ENCODE results near the gene RABGAP1L.

Gene RABGAP1L

DNA sequence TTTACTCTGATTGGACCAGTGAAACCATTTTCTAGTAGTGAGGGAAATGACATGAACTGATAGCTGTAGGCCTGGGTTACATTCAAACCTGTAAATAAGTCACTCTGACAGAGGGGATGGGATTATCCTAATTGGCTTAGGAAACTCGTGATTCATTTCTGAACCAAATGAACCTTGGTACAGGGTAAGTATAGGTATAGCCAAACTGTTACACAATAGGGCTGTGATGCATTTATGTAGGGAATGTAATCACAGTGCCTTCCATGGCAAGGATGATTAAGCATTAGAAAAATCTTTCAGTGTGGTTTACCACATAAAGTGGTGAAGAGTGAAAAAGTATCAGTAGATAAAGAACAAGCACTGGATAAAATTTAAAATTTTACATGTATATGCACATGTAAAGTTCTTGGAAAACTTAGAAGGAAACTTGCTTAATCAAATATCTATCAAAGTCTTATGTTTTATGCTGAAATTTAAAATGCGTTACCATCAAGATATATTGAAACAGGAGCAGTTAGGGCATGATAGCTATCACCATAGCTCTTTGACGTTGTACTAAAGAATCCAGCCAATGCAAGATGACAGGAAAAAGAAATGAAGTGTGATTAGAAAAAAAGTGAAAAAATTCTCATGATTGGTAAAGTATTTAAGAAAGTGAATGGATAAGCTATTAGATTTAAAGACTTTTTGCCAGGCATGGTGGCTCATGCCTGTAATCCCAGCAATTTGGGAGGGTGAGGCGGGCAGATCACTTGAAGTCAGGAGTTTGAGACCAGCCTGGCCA is 63.0 kb downstream of the RABGAP1L start:
- ChIA-PET POLR2A (no interaction called here), CTCF (no interaction called here)
- peaks cover 2% of the 10 kb centered on the region; the same call in 1 of the 2 replicates for H3K4me1 ChIP-seq (ENCODE audit: control insufficient read depth, insufficient read depth, low read length)
- H3K27ac ChIP-seq (ENCODE audit: extremely low read depth, low read depth, low read length), result no peak overlapping the region
- H3K4me3 ChIP-seq (ENCODE audit: low read depth, low read length), result no peak overlapping the region
- peaks cover 0 to 17% of the 10 kb centered on the region in 2 experiments; a peak in 2 of 3 replicates for H3K36me3 ChIP-seq (ENCODE audit: control insufficient read depth in 2 of 2, insufficient read depth in 1 of 2, low read length in 2 of 2)
- H3K9me3 ChIP-seq (ENCODE audit: control insufficient read depth, insufficient read depth, low read depth, low read length), result no peaks in the 10 kb centered on the region
- no peak for TF ChIP-seq ZNF501 (tag by site-specific recombination; IDR thresholded peaks at IDR 0.05)
- TF ChIP-seq ZFHX2 (tag by site-specific recombination; conservative IDR thresholded peaks at IDR 0.05), result no peak
- no peak for TF ChIP-seq ZNF223 (tag by site-specific recombination; IDR thresholded peaks at IDR 0.05)
- TF ChIP-seq ZSCAN16 (tag by site-specific recombination; IDR thresholded peaks at IDR 0.05), result no peak

DNA sequence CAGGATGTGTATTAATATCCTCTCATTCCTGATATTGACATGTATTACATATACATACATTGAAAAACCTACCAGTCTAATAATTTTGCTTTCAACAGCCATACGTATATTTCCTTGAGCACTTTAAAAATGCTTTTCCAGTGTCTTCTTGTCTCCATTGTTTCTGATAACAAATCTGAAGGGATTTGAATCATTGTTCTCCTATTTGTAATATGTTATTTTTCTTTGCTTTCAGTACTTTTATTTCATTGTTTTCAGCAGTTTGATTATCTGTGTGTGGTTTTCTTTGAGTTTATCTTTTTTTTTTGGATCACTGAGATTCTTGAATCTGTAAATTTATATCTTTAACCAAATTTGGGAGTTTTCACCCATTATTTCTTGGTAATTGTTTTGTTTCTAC is 65.3 kb downstream of the RABGAP1L start:
- H3K4me1 ChIP-seq (ENCODE audit: control insufficient read depth, insufficient read depth, low read length), result no peaks in the 10 kb centered on the region
- TF ChIP-seq ZNF558 (tag by site-specific recombination; IDR thresholded peaks at IDR 0.05), result peak; percentile 69
- no peak for TF ChIP-seq ZNF677 (tag by site-specific recombination; IDR thresholded peaks at IDR 0.05)
- TF ChIP-seq ZNF792 (tag by site-specific recombination; IDR thresholded peaks at IDR 0.05), result no peak
- TF ChIP-seq, protein P1, sequence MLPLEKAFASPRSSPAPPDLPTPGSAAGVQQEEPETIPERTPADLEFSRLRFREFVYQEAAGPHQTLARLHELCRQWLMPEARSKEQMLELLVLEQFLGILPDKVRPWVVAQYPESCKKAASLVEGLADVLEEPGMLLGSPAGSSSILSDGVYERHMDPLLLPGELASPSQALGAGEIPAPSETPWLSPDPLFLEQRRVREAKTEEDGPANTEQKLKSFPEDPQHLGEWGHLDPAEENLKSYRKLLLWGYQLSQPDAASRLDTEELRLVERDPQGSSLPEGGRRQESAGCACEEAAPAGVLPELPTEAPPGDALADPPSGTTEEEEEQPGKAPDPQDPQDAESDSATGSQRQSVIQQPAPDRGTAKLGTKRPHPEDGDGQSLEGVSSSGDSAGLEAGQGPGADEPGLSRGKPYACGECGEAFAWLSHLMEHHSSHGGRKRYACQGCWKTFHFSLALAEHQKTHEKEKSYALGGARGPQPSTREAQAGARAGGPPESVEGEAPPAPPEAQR (tag by site-specific recombination; IDR thresholded peaks at IDR 0.05), result no peak
- no peak for TF ChIP-seq ZBTB21 (tag by site-specific recombination; IDR thresholded peaks at IDR 0.05)
- no peak for TF ChIP-seq ZNF274 (IDR thresholded peaks at IDR 0.05; ENCODE audit: low read length)
- no peak for TF ChIP-seq ZNF274 (tag by site-specific recombination; IDR thresholded peaks at IDR 0.05; ENCODE audit: borderline replicate concordance)
- TF ChIP-seq ZNF670 (tag by site-specific recombination; IDR thresholded peaks at IDR 0.05; ENCODE audit: low read depth), result no peak
- CTCF ChIA-PET, result no interaction called here
- H3K36me3 ChIP-seq (ENCODE audit: control insufficient read depth in 2 of 2, insufficient read depth in 1 of 2, low read length in 2 of 2), result peaks cover 0 to 17% of the 10 kb centered on the region in 2 experiments; a peak in 2 of 3 replicates
- H3K9me3 ChIP-seq (ENCODE audit: control insufficient read depth, insufficient read depth, low read depth, low read length), result no peaks in the 10 kb centered on the region
- H3K4me3 ChIP-seq (ENCODE audit: low read depth, low read length), result no peak overlapping the region
- no peak overlapping the region for H3K27ac ChIP-seq (ENCODE audit: extremely low read depth, low read depth, low read length)
- POLR2A ChIA-PET, result no interaction called here

DNA sequence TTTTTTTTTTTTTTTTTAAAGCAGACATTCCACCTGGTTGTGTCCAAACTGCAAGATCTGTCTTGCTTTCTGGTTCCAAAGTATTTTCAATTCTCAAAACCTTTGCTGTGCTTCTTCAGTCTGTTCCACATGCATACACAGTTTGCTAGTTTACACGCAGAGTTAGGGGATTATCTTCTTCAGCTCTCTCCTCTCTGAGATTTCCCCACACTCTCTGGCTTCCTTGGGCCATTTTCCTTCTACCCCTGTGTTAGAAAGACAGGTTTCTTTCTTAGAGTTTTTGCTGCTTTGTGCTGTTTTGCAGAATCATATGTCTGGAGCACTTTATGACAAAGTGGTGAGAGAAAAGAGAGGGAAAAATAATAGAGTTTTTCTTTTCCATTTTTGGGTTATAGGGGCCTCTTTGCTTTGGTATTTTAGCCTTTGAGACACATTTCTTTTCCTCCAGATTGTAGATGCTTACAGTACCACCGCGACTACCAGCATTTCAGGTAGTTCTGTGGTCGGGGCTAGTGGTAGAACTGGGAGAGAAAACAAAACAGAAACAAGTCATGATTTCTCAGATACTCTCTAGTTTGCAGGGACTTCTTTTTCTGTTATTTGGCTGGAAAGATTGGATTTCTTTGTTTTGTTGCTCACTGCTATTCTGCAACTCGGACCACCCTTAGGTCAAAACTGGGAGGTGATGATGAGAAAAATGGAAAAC is 66.3 kb downstream of the RABGAP1L start:
- no peak for TF ChIP-seq ZNF596 (tag by site-specific recombination; IDR thresholded peaks at IDR 0.05)
- no peak for TF ChIP-seq ZNF37A (tag by site-specific recombination; IDR thresholded peaks at IDR 0.05)
- ChIA-PET POLR2A (no interaction called here), CTCF (no interaction called here)

DNA sequence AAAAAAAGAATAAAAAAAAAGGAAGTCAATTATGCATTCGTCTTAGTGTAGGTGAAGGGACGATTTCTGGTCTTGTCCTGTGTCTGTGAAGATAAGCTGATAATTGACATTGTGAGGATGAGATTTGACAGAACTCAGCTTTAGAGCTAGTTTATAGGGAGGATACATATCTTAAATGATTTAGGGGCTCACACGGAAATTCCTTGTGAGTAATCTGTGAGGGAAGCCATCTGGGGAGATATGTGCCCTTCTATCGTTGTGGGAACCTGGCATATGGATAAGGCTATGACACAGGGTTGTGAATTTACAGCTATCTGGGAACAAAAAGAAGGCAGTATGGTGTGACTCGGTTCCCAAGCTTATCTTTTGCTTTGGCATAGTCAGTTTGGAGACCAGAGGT is 71.1 kb downstream of the RABGAP1L start:
- CTCF ChIA-PET, result no interaction called here
- POLR2A ChIA-PET, result no interaction called here
- Histone ChIP-seq H3K36me3 (ENCODE audit: control insufficient read depth in 2 of 2, insufficient read depth in 1 of 2, low read length in 2 of 2) (peaks cover 0 to 16% of the 10 kb centered on the region in 2 experiments; a peak in 1 of 3 replicates), H3K9me3 (ENCODE audit: control insufficient read depth, insufficient read depth, low read depth, low read length) (no peaks in the 10 kb centered on the region), H3K4me1 (ENCODE audit: control insufficient read depth, insufficient read depth, low read length) (no peaks in the 10 kb centered on the region), H3K4me3 (ENCODE audit: low read depth, low read length) (no peak overlapping the region), H3K27ac (ENCODE audit: extremely low read depth, low read depth, low read length) (no peak overlapping the region)
- TF ChIP-seq ZNF626 (tag by site-specific recombination; IDR thresholded peaks at IDR 0.05) (no peak), ZNF266 (tag by site-specific recombination; IDR thresholded peaks at IDR 0.05; ENCODE audit: low read depth) (no peak), ZNF555 (tag by site-specific recombination; conservative IDR thresholded peaks at IDR 0.05) (no peak), ZNF670 (tag by site-specific recombination; IDR thresholded peaks at IDR 0.05; ENCODE audit: low read depth) (no peak), ZNF354C (tag by site-specific recombination; IDR thresholded peaks at IDR 0.05; ENCODE audit: borderline replicate concordance, low read depth) (no peak), ZBTB48 (tag by site-specific recombination; IDR thresholded peaks at IDR 0.05) (no peak), GLI2 (tag by site-specific recombination; IDR thresholded peaks at IDR 0.05; ENCODE audit: borderline replicate concordance, low read depth) (no peak), ZNF830 (tag by site-specific recombination; IDR thresholded peaks at IDR 0.05; ENCODE audit: low read depth) (no peak)
- TF ChIP-seq, protein P2, sequence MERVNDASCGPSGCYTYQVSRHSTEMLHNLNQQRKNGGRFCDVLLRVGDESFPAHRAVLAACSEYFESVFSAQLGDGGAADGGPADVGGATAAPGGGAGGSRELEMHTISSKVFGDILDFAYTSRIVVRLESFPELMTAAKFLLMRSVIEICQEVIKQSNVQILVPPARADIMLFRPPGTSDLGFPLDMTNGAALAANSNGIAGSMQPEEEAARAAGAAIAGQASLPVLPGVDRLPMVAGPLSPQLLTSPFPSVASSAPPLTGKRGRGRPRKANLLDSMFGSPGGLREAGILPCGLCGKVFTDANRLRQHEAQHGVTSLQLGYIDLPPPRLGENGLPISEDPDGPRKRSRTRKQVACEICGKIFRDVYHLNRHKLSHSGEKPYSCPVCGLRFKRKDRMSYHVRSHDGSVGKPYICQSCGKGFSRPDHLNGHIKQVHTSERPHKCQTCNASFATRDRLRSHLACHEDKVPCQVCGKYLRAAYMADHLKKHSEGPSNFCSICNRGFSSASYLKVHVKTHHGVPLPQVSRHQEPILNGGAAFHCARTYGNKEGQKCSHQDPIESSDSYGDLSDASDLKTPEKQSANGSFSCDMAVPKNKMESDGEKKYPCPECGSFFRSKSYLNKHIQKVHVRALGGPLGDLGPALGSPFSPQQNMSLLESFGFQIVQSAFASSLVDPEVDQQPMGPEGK (tag by site-specific recombination; IDR thresholded peaks at IDR 0.05), result no peak
- TF ChIP-seq, protein P3, sequence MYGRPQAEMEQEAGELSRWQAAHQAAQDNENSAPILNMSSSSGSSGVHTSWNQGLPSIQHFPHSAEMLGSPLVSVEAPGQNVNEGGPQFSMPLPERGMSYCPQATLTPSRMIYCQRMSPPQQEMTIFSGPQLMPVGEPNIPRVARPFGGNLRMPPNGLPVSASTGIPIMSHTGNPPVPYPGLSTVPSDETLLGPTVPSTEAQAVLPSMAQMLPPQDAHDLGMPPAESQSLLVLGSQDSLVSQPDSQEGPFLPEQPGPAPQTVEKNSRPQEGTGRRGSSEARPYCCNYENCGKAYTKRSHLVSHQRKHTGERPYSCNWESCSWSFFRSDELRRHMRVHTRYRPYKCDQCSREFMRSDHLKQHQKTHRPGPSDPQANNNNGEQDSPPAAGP (tag by site-specific recombination; IDR thresholded peaks at IDR 0.05), result no peak

More for the DNA sequence above, 66.3 kb downstream of the RABGAP1L start:
- H3K4me1 ChIP-seq (ENCODE audit: control insufficient read depth, insufficient read depth, low read length), result no peaks in the 10 kb centered on the region
- peaks cover 0 to 20% of the 10 kb centered on the region in 2 experiments; a peak in 1 of 3 replicates for H3K36me3 ChIP-seq (ENCODE audit: control insufficient read depth in 2 of 2, insufficient read depth in 1 of 2, low read length in 2 of 2)
- no peak overlapping the region for H3K4me3 ChIP-seq (ENCODE audit: low read depth, low read length)
- no peak overlapping the region for H3K27ac ChIP-seq (ENCODE audit: extremely low read depth, low read depth, low read length)
- H3K9me3 ChIP-seq (ENCODE audit: control insufficient read depth, insufficient read depth, low read depth, low read length), result no peaks in the 10 kb centered on the region

All from HEK293 (cell line).